CD1c-positive myeloid dendritic cell (primary cell): Measurements from ENCODE around the gene AGXT.

Experiments
- DNase-seq: peaks from one replicate; pipeline ENCODE4 v3.0.0-alpha.2; 2016; ENCODE audit errors: extremely low spot score

AGXT gene

GRCh38 chr2:240869109-240869955 lies 708 bp downstream of the AGXT start:
- no peak for DNase-seq

GRCh38 chr2:240869956-240870875 lies 1.6 kb downstream of the AGXT start:
- DNase-seq: no peak

GRCh38 chr2:240871071-240871958 lies 2.7 kb downstream of the AGXT start:
- DNase-seq: no peak

- no peak for DNase-seq
These were observed 3.9 kb downstream of the AGXT start for GRCh38 chr2:240872317-240873097.

GRCh38 chr2:240873098-240873788 lies 4.6 kb downstream of the AGXT start:
- DNase-seq: no peak

GRCh38 chr2:240873805-240874714 lies 5.4 kb downstream of the AGXT start:
- no peak for DNase-seq

- DNase-seq: no peak
These were observed 6.1 kb downstream of the AGXT start for GRCh38 chr2:240874715-240875227.

- DNase-seq: no peak
These were observed 6.8 kb downstream of the AGXT start for GRCh38 chr2:240875228-240876034.

- DNase-seq: no peak
These were observed 7.4 kb downstream of the AGXT start for GRCh38 chr2:240876035-240876474.

- DNase-seq: no peak
These were observed 8.0 kb downstream of the AGXT start for GRCh38 chr2:240876475-240877251.

GRCh38 chr2:240877460-240878340 lies 9.1 kb downstream of the AGXT start:
- no peak for DNase-seq

- DNase-seq: no peak
These were observed 9.8 kb downstream of the AGXT start for GRCh38 chr2:240878341-240878936.

- DNase-seq: no peak
These were observed 10.5 kb downstream of the AGXT start for GRCh38 chr2:240879105-240879504.

- DNase-seq: no peak
These were observed 13.3 kb downstream of the AGXT start for GRCh38 chr2:240881913-240882312.

GRCh38 chr2:240884221-240884620 lies 15.6 kb downstream of the AGXT start:
- DNase-seq: no peak

- no peak for DNase-seq
These were observed 16.1 kb downstream of the AGXT start for GRCh38 chr2:240884745-240885144.
